H1 (cell line): ENCODE data around the gene MPPED1. TPM values are rescaled to one million over a fixed set of nuclear protein-coding genes. Genes with fewer than 3 reads are reported as not detected.

Experiments used
- CBX8 ChIP-seq: fragments of 300-800, 300-1000 bp; sonication (generic); IDR thresholded peaks from 2 replicates; pipeline ENCODE4 v1.7.1; 2016; ENCODE audit warnings: low read depth, low read length, borderline replicate concordance
- JUN ChIP-seq: IDR thresholded peaks from 2 replicates; pipeline ENCODE4 v1.6.1; 2011; ENCODE audit warnings: low read depth, mild to moderate bottlenecking, improper control_type of control experiment, low read length
- RNF2 ChIP-seq: fragments of 200-900, 300-1000 bp; sonication (generic); IDR thresholded peaks from 2 replicates; pipeline ENCODE4 v1.7.1; 2016; ENCODE audit warnings: borderline replicate concordance, low read depth, mild to moderate bottlenecking, antibody characterized with exemption, low read length; ENCODE audit not compliant: poor library complexity, severe bottlenecking; ENCODE audit errors: missing control alignments
- TAF1 ChIP-seq: IDR thresholded peaks from 2 replicates; pipeline ENCODE4 v1.6.1; 2011; ENCODE audit warnings: mild to moderate bottlenecking, low read depth, low read length
- polyA plus RNA-seq, 7 experiments: library from polyadenylated mRNA; depleted of rRNA in 3 of 7; stranded (reverse) in 5 of 7; unstranded in 2 of 7; fragments of >200 nt in 5 of 7; fragments of 200-250 nt in 2 of 7; gene quantifications; 1 replicate in 5 of 7; 2 replicates in 1 of 7; 4 replicates in 1 of 7; pipeline versions ENCODE4 v1.2.1 to v1.2.3, GENCODE V29; 2011 to 2013; ENCODE audit warnings: missing spikeins in 2 of 7, mixed read lengths in 2 of 7
- total RNA-seq: library from RNA; stranded (reverse); fragmentation: NEBNext Ultra II Directional; extraction: Animal tissue kit (Norgen Biotek cat#: 25700); gene quantifications from 2 replicates; pipeline ENCODE4 v1.2.1, GENCODE V29; 2021

Gene MPPED1
- total and polyA plus RNA-seq, 2 of the 8 experiments (the other 6 are each of a cell fraction or from before 2014, with no cell fraction given) = 0.29 to 0.37 TPM

- TF ChIP-seq RNF2 (no peak), JUN (no peak), TAF1 (no peak), CBX8 (no peak)
These were observed 86.4 kb downstream of the MPPED1 start (continued) for GRCh38 chr22:43497956-43498855.
